Mesothelial cell of epicardium (in vitro differentiated cells): ENCODE data around the gene WDR41. TPM values are rescaled to one million over a fixed set of nuclear protein-coding genes. Genes with fewer than 3 reads are reported as not detected.

Experiments
- DNase-seq, 2 experiments: peaks; one replicate each; pipeline ENCODE4 v3.0.0; 2021; ENCODE audit warnings: low spot score in 2 of 2; ENCODE audit not compliant: unreplicated experiment in 2 of 2
- H3K27ac Mint-ChIP-seq: 2 replicates; pipeline ENCODE4 v1.8.0; 2021; ENCODE audit warnings: mixed read lengths
- H3K27me3 Mint-ChIP-seq: 2 replicates; pipeline ENCODE4 v1.8.0; 2021; ENCODE audit warnings: low read depth, mixed read lengths
- H3K36me3 Mint-ChIP-seq: 2 replicates; pipeline ENCODE4 v1.8.0; 2021; ENCODE audit warnings: mixed read lengths
- H3K4me1 Mint-ChIP-seq: 2 replicates; pipeline ENCODE4 v1.8.0; 2021; ENCODE audit warnings: mixed read lengths
- H3K4me3 Mint-ChIP-seq: 2 replicates; pipeline ENCODE4 v1.8.0; 2021; ENCODE audit warnings: mild to moderate bottlenecking, moderate library complexity, mixed read lengths
- H3K9me3 Mint-ChIP-seq: 2 replicates; pipeline ENCODE4 v1.8.0; 2021; ENCODE audit warnings: mixed read lengths
- CTCF ChIP-seq: fragments of 200-600 bp; sonication (generic); IDR thresholded peaks from one replicate; pipeline ENCODE4 v1.5.0; 2021; ENCODE audit warnings: antibody characterized with exemption; ENCODE audit not compliant: unreplicated experiment
- total RNA-seq: library from RNA; stranded (reverse); gene quantifications from 3 replicates; pipeline ENCODE4 v1.2.1, GENCODE V29; 2021

WDR41 gene
- total RNA-seq, 1 donor from 2014 or later, result 48.7 TPM

GRCh38 chr5:77413049-77413448, 79.1 kb downstream of the WDR41 start:
- no peak for TF ChIP-seq CTCF
- no peaks in the 10 kb centered on the region for H3K36me3 Mint-ChIP-seq
- H3K27me3 Mint-ChIP-seq, result no peaks in the 10 kb centered on the region
- no peaks in the 10 kb centered on the region for H3K9me3 Mint-ChIP-seq
- H3K4me3 Mint-ChIP-seq, result no peak overlapping the region
- no peak for DNase-seq
- no peaks in the 10 kb centered on the region for H3K4me1 Mint-ChIP-seq
- H3K27ac Mint-ChIP-seq, result no peak overlapping the region

GRCh38 chr5:77409870-77410621, 82.1 kb downstream of the WDR41 start:
- Mint-ChIP-seq H3K4me3 (no peak overlapping the region), H3K27ac (no peak overlapping the region), H3K9me3 (no peaks in the 10 kb centered on the region), H3K36me3 (no peaks in the 10 kb centered on the region), H3K27me3 (peaks cover 2% of the 10 kb centered on the region), H3K4me1 (no peaks in the 10 kb centered on the region)
- no peak for DNase-seq
- no peak for TF ChIP-seq CTCF

GRCh38 chr5:77407152-77407551, 85.0 kb downstream of the WDR41 start:
- no peaks in the 10 kb centered on the region for H3K9me3 Mint-ChIP-seq
- no peak for DNase-seq
- no peaks in the 10 kb centered on the region for H3K4me1 Mint-ChIP-seq
- no peak overlapping the region for H3K4me3 Mint-ChIP-seq
- TF ChIP-seq CTCF, result no peak
- no peak overlapping the region for H3K27ac Mint-ChIP-seq
- H3K36me3 Mint-ChIP-seq, result no peaks in the 10 kb centered on the region
- peaks cover 2% of the 10 kb centered on the region for H3K27me3 Mint-ChIP-seq

GRCh38 chr5:77402796-77403195, 89.3 kb downstream of the WDR41 start:
- H3K27me3 Mint-ChIP-seq, result peaks cover 2% of the 10 kb centered on the region
- no peaks in the 10 kb centered on the region for H3K9me3 Mint-ChIP-seq
- H3K27ac Mint-ChIP-seq, result no peak overlapping the region
- no peak for DNase-seq
- TF ChIP-seq CTCF, result no peak
- peaks cover 16% of the 10 kb centered on the region for H3K4me1 Mint-ChIP-seq
- no peak overlapping the region for H3K4me3 Mint-ChIP-seq
- H3K36me3 Mint-ChIP-seq, result no peaks in the 10 kb centered on the region

- Mint-ChIP-seq H3K27ac (no peak overlapping the region), H3K9me3 (no peaks in the 10 kb centered on the region), H3K36me3 (no peaks in the 10 kb centered on the region), H3K27me3 (no peaks in the 10 kb centered on the region), H3K4me1 (peaks cover 31% of the 10 kb centered on the region), H3K4me3 (no peak overlapping the region)
- TF ChIP-seq CTCF, result no peak
- no peak for DNase-seq
Observed at GRCh38 chr5:77400645-77401044, 91.5 kb downstream of the WDR41 start.
